ENCODE measurements around the gene PTPRN2.
"Not testable (repeated sequence)": the region's sequence is repeated elsewhere in the genome, so short reads cannot be mapped to it uniquely, and the experiment has no call there.

PTPRN2 gene

DNA sequence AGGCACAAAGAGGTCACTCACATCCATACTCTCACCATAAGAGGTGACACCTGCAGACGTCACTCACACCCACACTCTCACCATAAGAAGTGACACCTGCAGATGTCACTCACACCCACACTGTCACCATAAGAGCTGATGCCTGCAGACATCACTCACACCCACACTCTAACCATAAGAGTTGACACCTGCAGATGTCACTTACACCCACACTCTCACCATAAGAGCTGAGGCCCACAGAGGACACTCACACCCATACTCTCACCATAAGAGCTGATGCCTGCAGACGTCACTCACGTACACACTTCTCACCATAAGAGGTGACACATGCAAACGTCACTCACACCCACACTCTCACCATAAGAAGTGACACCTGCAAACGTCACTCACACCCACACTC is 255.1 kb downstream of the PTPRN2 start:
- not testable (repeated sequence) for DNase-seq

- DNase-seq: not testable (repeated sequence)
Observed at GRCh38 chr7:158331826-158332450, 255.7 kb downstream of the PTPRN2 start.

- no peak for DNase-seq
Observed at GRCh38 chr7:158329686-158330085, 257.9 kb downstream of the PTPRN2 start.

DNA sequence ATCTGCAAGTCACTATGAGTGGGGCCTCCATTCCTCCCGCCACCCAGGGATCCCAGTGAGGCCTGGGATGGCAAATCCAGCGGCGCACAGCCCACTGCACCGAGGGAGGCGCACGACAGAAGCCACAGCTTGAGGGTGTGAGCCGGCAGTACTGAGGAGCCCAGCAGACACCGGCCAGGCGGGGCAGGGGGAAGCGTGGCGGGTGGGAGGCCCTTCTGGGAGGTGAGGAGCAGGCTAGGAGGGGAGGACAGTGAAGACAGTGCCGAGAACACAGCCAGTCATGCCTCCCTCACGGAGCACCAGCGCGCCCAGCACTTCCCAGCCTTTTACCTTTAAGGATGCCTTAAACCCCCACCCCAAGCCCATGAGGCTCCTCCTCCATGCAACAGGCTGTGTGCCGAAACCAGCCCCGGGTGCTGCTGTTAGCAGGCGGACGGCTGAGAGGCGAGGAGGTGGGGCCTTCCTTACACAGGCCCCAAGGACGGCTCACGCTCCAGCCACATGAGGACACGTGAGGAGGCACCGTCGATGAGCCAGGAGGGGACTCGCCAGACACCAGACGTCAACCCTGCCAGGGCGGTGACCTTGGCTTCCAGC is 258.5 kb downstream of the PTPRN2 start:
- DNase-seq: no peak

DNA sequence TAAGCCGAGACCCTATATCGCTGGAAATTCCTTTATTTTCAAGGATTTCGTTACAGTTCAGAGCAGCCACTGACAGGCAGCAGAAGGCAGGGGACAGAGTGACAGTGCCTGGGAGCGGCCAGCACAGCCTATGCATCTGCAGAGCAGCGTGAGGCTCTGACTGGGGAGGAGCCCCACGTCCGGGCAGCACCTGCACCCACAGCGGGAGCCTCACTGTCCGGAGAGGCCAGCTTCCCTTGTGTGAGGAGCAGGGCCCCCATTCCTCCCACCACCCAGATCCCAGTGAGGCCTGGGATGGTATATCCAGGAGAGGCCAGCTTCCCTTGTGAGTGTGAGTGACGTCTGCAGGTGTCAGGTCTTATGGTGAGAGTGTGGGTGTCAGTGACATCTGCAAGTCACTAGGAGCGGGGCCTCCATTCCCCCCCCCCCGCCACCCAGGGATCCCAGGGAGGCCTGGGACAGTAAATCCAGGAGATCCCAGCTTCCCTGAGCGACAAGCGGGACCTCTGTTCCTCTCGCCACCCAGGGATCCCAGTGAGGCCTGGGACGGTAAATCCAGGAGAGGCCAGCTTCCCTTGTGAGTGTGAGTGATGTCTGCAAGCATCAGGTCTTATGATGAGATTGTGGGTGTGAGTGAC is 259.1 kb downstream of the PTPRN2 start:
- no peak for DNase-seq

- DNase-seq: no peak
Observed at GRCh38 chr7:158327571-158328180, 259.9 kb downstream of the PTPRN2 start.

GRCh38 chr7:158327012-158327411 is 260.6 kb downstream of the PTPRN2 start:
- no peak for DNase-seq

DNA sequence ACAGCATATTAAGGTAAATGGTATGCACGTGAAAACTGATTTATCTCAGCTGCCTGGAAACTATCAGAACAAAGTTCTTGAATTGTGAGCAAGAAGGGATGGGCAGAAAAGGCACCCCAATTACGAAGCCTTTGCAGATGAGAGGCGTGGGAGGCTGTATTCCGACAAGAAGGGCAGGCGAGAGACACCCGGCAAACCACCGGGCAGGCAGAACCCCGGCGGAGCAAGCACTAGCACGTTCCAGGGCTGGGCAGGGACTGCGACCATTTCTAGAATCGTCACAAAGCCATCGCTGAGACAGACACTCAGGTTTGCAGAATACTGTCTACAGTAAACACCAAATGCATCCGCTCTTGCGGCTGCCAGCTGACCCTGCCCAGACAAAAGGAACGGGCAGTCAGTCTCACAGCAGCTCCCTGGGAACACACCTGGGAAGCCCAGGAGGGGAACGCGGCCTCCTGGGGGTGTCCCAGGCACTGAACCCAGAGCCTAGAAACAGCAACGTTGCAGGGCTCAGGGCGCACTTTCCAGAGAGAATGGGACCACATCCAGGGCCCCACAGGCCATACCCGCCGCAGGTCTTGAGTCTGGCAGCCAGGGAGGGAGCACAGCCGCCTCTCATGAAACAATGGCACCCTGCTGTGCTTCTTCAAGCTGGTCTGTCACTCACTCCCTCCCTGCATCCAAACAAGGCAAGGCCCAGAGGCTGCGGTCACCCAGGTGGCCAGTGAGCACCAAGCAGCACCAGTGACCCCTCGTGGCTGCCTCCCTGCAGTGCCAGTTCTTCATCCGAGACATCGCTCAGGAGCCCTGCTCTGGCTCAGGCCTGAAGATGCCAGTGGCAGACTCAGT is 261.9 kb downstream of the PTPRN2 start:
- no peak for DNase-seq

DNA sequence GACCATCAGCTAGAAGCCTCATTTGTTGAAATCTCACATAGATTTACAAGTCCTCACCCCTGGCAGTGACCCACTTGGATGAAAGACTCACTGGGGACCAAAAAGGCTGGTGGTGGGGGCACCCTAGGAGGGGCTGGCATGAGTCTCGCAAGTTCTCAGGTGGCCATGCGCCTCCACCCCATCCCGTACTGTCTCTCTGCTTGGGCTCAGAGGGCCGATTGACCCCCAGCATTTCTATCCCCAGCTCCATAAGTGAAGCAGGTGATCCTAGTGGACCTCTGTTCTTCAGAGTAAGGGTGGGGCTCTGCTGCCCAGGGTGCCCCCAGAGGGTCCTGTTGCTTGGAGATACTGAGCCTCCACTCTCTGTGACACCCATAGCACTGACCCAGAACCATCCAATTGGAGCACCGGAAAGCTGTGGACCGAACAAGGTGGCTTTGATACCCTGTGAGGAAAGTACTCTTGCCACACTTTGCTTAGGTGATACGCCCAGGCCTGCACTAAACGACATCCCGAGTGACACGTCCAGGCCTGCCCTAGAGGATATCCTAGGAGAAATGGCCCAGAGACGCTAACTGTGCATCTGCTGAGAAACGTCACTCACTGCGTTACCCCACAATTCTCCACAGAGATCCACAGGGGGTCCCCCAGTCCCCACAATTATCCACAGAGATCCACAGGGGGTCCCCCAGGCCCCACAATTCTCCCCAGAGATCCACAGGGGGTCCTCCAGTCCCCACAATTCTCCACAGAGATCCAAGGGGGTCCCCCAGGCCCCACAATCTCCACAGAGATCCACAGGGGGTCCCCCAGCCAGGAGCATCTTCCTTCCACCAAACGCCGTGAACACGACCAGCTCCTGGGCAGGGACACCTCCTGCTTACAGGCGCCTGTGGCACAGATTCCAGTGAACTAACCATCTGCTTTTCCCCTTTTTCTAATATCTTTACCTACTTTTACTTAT is 262.9 kb downstream of the PTPRN2 start:
- DNase-seq: no peak

DNA sequence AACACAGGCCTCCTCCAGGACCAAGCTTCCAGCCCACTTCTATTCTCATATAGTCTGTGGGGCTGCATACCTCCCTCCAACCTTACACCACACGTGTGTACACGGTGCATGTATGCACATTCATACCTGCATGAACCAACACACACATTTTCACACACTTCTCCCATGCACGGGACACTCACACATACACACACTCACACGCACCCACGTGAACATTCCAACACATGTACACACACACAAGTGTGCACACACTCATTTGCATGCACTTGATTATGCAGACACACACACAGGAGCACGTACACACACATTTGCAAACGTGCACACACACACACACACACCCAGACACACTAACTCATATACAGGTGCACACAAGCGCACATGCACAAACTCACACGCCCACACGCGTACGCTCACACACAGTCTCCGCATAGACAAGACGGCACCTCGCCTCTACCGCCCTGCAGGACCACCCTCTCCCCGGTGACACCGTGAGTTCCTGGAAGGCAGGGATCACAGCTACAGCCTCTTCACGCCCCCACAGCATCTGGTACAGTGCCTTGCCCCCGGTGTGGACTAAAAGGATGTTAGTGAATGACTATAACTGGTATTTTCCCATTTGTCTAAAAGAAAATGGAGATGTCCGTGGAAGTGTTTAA is 263.8 kb downstream of the PTPRN2 start:
- no peak for DNase-seq

- DNase-seq: no peak
Observed at GRCh38 chr7:158322616-158323530, 264.8 kb downstream of the PTPRN2 start.

GRCh38 chr7:158321936-158322615 is 265.5 kb downstream of the PTPRN2 start:
- DNase-seq: no peak

- no peak for DNase-seq
Observed at GRCh38 chr7:158321056-158321700, 266.4 kb downstream of the PTPRN2 start.

DNA sequence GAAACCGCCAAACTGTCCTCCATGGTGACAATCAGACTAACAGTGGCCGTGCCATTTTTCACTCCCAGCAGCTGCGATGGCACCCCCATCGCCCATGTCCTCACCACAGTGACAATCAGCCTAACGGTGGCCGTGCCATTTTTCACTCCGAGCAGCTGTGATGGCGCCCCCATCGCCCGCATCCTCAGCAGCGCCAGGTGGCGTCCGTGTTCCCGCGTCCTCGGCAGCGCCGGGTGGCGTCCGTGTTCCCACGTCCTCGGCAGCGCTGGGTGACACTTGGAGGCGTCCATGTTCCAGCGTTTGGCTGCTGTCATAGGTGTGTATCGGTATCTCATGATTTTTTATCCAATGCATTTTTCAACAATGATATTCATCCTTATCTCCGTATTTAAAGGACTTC is 267.3 kb downstream of the PTPRN2 start:
- DNase-seq: no peak

GRCh38 chr7:158318511-158318913 is 269.1 kb downstream of the PTPRN2 start:
- DNase-seq: no peak

GRCh38 chr7:158317238-158318205 is 270.1 kb downstream of the PTPRN2 start:
- DNase-seq: no peak

GRCh38 chr7:158316466-158317031 is 271.1 kb downstream of the PTPRN2 start:
- no peak for DNase-seq
